Activated CD4-positive, alpha-beta T cell treated with anti-CD3 and anti-CD28 coated beads, Interleukin-2, amount 10 ng/mL, durations not matched to agents 7 days and 5 days (primary cell): ENCODE data around the gene RLF. TPM values are rescaled to one million over a fixed set of nuclear protein-coding genes. Genes with fewer than 3 reads are reported as not detected.
"Not testable (repeated sequence)": the region's sequence is repeated elsewhere in the genome, so short reads cannot be mapped to it uniquely, and the experiment has no call there.

Experiments used
- CTCF ChIA-PET: fragments of 350-600 bp; sonication (Branson Sonifier 250); formaldehyde crosslinking; loops from one replicate; lab custom pipeline; 2021; ENCODE audit warnings: antibody characterized with exemption; lab: Charles Lee
- POLR2A ChIA-PET: fragments of 350-600 bp; sonication (Branson Sonifier 250); formaldehyde crosslinking; loops from one replicate; lab custom pipeline; 2021; ENCODE audit warnings: antibody characterized with exemption; lab: Charles Lee
- DNase-seq: peaks from one replicate; pipeline ENCODE4 v3.0.0-alpha.2; 2020
- H3K27ac Mint-ChIP-seq: one replicate; pipeline ENCODE4 v1.8.0; 2021; ENCODE audit warnings: mild to moderate bottlenecking, moderate library complexity, mixed read lengths
- H3K27me3 Mint-ChIP-seq: one replicate; pipeline ENCODE4 v1.8.0; 2021; ENCODE audit warnings: mixed read lengths
- H3K36me3 Mint-ChIP-seq: one replicate; pipeline ENCODE4 v1.8.0; 2021; ENCODE audit warnings: low read depth, mixed read lengths
- H3K4me1 Mint-ChIP-seq: one replicate; pipeline ENCODE4 v1.8.0; 2021; ENCODE audit warnings: mixed read lengths
- H3K4me3 Mint-ChIP-seq: one replicate; pipeline ENCODE4 v1.8.0; 2021; ENCODE audit warnings: mild to moderate bottlenecking, moderate library complexity, mixed read lengths
- H3K9me3 Mint-ChIP-seq: one replicate; pipeline ENCODE4 v1.8.0; 2021; ENCODE audit warnings: mixed read lengths
- total RNA-seq, 2 experiments: library from RNA; stranded (reverse); gene quantifications; one replicate each; pipeline ENCODE4 v1.2.3, GENCODE V29; 2021

Gene RLF
- total RNA-seq, 2 experiments from 2014 or later: 19.2 to 21.6 TPM

DNA sequence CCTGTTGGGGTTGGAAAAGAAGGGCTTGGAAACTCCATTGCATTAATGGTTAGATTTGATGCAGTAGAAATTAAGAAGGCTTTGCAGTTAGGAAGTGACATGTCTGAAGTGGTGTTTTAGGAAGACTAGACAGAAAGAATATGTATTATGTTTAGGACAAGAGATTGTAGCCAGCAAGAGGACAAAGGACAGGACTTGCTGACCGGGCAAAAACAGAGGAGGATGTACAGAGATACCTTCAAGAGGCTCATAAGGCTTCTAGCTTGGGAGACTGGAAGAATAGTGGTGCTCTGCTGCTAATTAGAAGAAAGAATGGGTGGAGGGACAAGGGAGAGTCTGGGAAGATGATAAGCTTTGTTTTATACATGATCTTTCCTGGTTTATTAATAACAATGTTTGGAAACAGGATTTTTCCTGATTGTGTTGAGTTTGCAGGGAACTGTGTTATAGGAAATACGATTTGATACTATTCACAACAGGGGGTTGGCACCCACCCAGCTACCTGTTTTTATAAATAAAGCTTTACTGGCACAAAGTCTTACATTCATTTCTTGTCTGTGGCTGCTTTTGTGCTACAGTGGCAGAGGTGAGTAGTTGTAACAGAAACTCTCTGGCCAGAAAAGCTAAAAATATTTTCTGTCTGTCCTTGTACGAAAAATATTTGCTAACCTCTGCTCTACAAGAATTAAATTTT, 49.5 kb downstream of the RLF start:
- no peak overlapping the region for H3K27ac Mint-ChIP-seq
- peaks cover 7% of the 10 kb centered on the region for H3K4me1 Mint-ChIP-seq
- no peak for DNase-seq
- H3K36me3 Mint-ChIP-seq: peaks cover 44% of the 10 kb centered on the region
- H3K9me3 Mint-ChIP-seq: peaks cover 2% of the 10 kb centered on the region
- H3K4me3 Mint-ChIP-seq: no peak overlapping the region
- CTCF ChIA-PET: interaction anchor here (0.6 to 1.6 kb wide), 6 partner anchors 10 to 122 kb away, joined by 3 to 4 read pairs (median 3); no protein-coding TSS in a partner anchor
- POLR2A ChIA-PET: no interaction called here
- H3K27me3 Mint-ChIP-seq: no peaks in the 10 kb centered on the region

GRCh38 chr1:40218333-40218732, 57.1 kb downstream of the RLF start:
- Mint-ChIP-seq H3K4me1 (peaks cover 11% of the 10 kb centered on the region), H3K27me3 (no peaks in the 10 kb centered on the region), H3K4me3 (no peak overlapping the region), H3K9me3 (peaks cover 2% of the 10 kb centered on the region), H3K36me3 (peaks cover 24% of the 10 kb centered on the region), H3K27ac (no peak overlapping the region)
- ChIA-PET CTCF (interaction anchor here (1.2 kb wide), 1 partner anchor 63 kb away, joined by 3 read pairs; no protein-coding TSS in a partner anchor), POLR2A (no interaction called here)
- DNase-seq: no peak

DNA sequence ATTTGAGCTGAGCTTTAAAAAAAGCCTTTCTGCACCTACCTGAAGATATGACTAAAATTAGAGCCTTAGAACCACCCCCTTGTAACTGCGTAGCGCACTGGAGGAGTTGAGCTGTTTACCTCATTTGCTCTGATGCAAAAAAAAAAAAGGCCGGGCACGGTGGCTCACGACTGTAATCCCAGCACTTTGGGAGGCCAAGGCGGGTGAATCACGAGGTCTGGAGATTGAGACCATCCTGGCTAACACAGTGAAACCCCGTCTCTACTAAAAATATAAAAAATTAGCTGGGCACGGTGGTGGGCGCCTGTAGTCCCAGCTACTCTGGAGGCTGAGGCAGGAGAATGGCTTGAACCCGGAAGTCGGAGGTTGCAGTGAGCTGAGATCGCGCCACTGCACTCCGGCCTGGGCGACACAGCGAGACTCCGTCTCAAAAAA, 60.3 kb downstream of the RLF start:
- H3K4me1 Mint-ChIP-seq, POLR2A ChIA-PET, H3K27ac Mint-ChIP-seq, DNase-seq, H3K9me3 Mint-ChIP-seq, H3K27me3 Mint-ChIP-seq, H3K4me3 Mint-ChIP-seq: not testable (repeated sequence)
- H3K36me3 Mint-ChIP-seq: peaks cover 14% of the 10 kb centered on the region
- CTCF ChIA-PET: interaction anchor here (0.7 kb wide), 1 partner anchor 32 kb away, joined by 4 read pairs; no protein-coding TSS in a partner anchor

- CTCF ChIA-PET: no interaction called here
- POLR2A ChIA-PET: no interaction called here
- no peak overlapping the region for H3K27ac Mint-ChIP-seq
- no peak overlapping the region for H3K4me3 Mint-ChIP-seq
- H3K9me3 Mint-ChIP-seq: no peaks in the 10 kb centered on the region
- H3K4me1 Mint-ChIP-seq: peaks cover 8% of the 10 kb centered on the region
- no peak for DNase-seq
- H3K27me3 Mint-ChIP-seq: no peaks in the 10 kb centered on the region
- H3K36me3 Mint-ChIP-seq: peaks cover 10% of the 10 kb centered on the region
These were observed 61.0 kb downstream of the RLF start for GRCh38 chr1:40221977-40222772.

DNA sequence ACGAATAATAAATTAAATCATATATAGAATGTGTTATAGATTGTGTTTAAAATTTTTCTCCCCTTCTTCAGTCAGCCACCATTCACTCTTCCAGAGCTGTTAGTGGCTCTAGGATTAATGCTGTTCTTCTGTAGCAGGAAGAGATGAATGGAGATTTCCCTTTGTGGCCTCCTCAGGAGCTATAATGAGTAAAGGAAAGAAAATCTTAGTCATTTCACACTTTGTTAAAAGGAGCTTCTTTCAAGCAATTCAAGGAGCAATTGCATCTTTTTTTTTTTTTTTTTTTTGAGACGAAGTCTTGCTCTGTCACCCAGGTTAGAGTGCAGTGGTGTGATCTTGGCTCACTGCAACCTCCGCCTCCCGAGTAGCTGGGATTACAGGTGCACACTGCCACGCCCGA, 62.9 kb downstream of the RLF start:
- H3K27me3 Mint-ChIP-seq: no peaks in the 10 kb centered on the region
- no peak overlapping the region for H3K4me3 Mint-ChIP-seq
- ChIA-PET CTCF (interaction anchor here (0.6 to 1.7 kb wide), 3 partner anchors 10 to 100 kb away, joined by 3 to 4 read pairs (median 3); no protein-coding TSS in a partner anchor), POLR2A (interaction anchor here (0.6 kb wide), 2 partner anchors 62 to 160 kb away, joined by 4 to 9 read pairs; no protein-coding TSS in a partner anchor)
- no peaks in the 10 kb centered on the region for H3K9me3 Mint-ChIP-seq
- H3K4me1 Mint-ChIP-seq: peaks cover 8% of the 10 kb centered on the region
- no peak for DNase-seq
- H3K36me3 Mint-ChIP-seq: peaks cover 16% of the 10 kb centered on the region
- no peak overlapping the region for H3K27ac Mint-ChIP-seq

GRCh38 chr1:40226192-40226591, 65.0 kb downstream of the RLF start:
- H3K4me1 Mint-ChIP-seq: peaks cover 15% of the 10 kb centered on the region
- ChIA-PET POLR2A (no interaction called here), CTCF (interaction anchor here (0.8 to 1.9 kb wide), 3 partner anchors 15 to 54 kb away, joined by 3 to 7 read pairs (median 3); no protein-coding TSS in a partner anchor)
- no peaks in the 10 kb centered on the region for H3K27me3 Mint-ChIP-seq
- H3K27ac Mint-ChIP-seq: no peak overlapping the region
- DNase-seq: no peak
- no peaks in the 10 kb centered on the region for H3K9me3 Mint-ChIP-seq
- H3K36me3 Mint-ChIP-seq: peaks cover 25% of the 10 kb centered on the region
- no peak overlapping the region for H3K4me3 Mint-ChIP-seq

GRCh38 chr1:40232444-40232843, 71.3 kb downstream of the RLF start:
- ChIA-PET POLR2A (no interaction called here), CTCF (interaction anchor here (0.5 to 1.8 kb wide), 3 partner anchors 75 to 179 kb away, joined by 3 to 6 read pairs (median 4); no protein-coding TSS in a partner anchor)
- Mint-ChIP-seq H3K27ac (peak overlapping the region; percentile 83), H3K27me3 (no peaks in the 10 kb centered on the region), H3K36me3 (peaks cover 68% of the 10 kb centered on the region), H3K9me3 (peaks cover 1% of the 10 kb centered on the region), H3K4me1 (peaks cover 54% of the 10 kb centered on the region), H3K4me3 (peak overlapping the region; percentile 30)
- DNase-seq: peak; percentile 94

DNA sequence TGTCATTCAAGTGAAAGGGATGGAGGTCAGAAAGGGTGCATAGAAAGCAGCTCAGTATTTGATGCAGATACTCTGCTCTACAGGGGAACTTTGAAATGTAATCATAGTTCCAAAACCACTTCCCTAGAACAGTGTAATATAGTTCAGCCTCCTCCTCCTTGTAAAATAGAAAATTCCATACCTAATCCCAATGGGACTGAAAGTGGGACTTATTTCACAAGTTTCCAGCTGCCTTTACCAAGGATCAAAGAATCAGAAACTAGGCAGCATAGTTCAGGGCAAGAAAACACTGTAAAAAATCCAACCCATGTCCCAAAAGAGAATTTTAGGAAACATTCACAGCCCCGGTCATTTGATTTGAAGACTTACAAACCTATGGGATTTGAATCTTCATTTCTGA, 78.4 kb downstream of the RLF start:
- no peak overlapping the region for H3K27ac Mint-ChIP-seq
- peaks cover 4% of the 10 kb centered on the region for H3K9me3 Mint-ChIP-seq
- H3K27me3 Mint-ChIP-seq: no peaks in the 10 kb centered on the region
- peaks cover 62% of the 10 kb centered on the region for H3K36me3 Mint-ChIP-seq
- DNase-seq: no peak
- CTCF ChIA-PET: interaction anchor here (0.9 kb wide), 1 partner anchor 21 kb away, joined by 3 read pairs; no protein-coding TSS in a partner anchor
- POLR2A ChIA-PET: no interaction called here
- peaks cover 69% of the 10 kb centered on the region for H3K4me1 Mint-ChIP-seq
- no peak overlapping the region for H3K4me3 Mint-ChIP-seq

GRCh38 chr1:40240390-40240789, 79.2 kb downstream of the RLF start:
- H3K4me3 Mint-ChIP-seq: no peak overlapping the region
- H3K4me1 Mint-ChIP-seq: peaks cover 72% of the 10 kb centered on the region
- no peaks in the 10 kb centered on the region for H3K27me3 Mint-ChIP-seq
- H3K9me3 Mint-ChIP-seq: peaks cover 4% of the 10 kb centered on the region
- peaks cover 55% of the 10 kb centered on the region for H3K36me3 Mint-ChIP-seq
- no peak overlapping the region for H3K27ac Mint-ChIP-seq
- CTCF ChIA-PET: interaction anchor here (0.8 to 2.0 kb wide), 8 partner anchors 9 to 124 kb away, joined by 3 to 7 read pairs (median 4); no protein-coding TSS in a partner anchor
- POLR2A ChIA-PET: no interaction called here
- no peak for DNase-seq

GRCh38 chr1:40241362-40241761, 80.2 kb downstream of the RLF start:
- Mint-ChIP-seq H3K4me1 (peaks cover 67% of the 10 kb centered on the region), H3K4me3 (no peak overlapping the region), H3K27ac (peak overlapping the region; percentile 81), H3K27me3 (no peaks in the 10 kb centered on the region), H3K36me3 (peaks cover 47% of the 10 kb centered on the region), H3K9me3 (peaks cover 4% of the 10 kb centered on the region)
- ChIA-PET CTCF (interaction anchor here (0.6 to 2.0 kb wide), 10 partner anchors 14 to 1028 kb away, joined by 3 to 7 read pairs (median 4); no protein-coding TSS in a partner anchor), POLR2A (no interaction called here)
- no peak for DNase-seq

DNA sequence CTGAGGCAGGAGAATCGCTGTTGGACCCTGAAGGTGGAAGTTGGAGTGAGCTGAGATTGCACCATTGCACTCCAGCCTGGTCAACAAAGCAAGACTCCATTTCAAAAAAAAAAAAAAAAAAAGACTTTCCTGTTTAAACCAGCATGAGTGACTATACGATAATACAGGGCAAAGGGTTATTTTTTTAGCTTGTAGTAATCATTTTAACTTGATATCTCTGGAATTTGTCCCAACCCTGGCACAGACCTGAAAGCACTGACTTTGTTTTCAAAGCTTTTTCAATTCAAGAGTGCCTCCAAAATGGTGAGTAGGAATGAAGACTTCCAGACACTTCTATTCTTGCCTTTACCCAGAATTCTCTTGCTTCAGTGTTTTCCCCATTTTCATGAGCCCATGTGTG, 82.2 kb downstream of the RLF start:
- Mint-ChIP-seq H3K9me3 (no peaks in the 10 kb centered on the region), H3K4me1 (peaks cover 49% of the 10 kb centered on the region), H3K36me3 (peaks cover 27% of the 10 kb centered on the region), H3K27me3 (no peaks in the 10 kb centered on the region), H3K4me3 (no peak overlapping the region), H3K27ac (no peak overlapping the region)
- DNase-seq: no peak
- ChIA-PET POLR2A (no interaction called here), CTCF (interaction anchor here (0.6 to 1.5 kb wide), 3 partner anchors 51 to 90 kb away, joined by 3 to 8 read pairs (median 3); no protein-coding TSS in a partner anchor)

GRCh38 chr1:40244138-40244744, 83.1 kb downstream of the RLF start:
- peaks cover 18% of the 10 kb centered on the region for H3K36me3 Mint-ChIP-seq
- DNase-seq: no peak
- ChIA-PET POLR2A (no interaction called here), CTCF (interaction anchor here (1.5 kb wide), 1 partner anchor 91 kb away, joined by 3 read pairs; no protein-coding TSS in a partner anchor)
- no peak overlapping the region for H3K4me3 Mint-ChIP-seq
- no peak overlapping the region for H3K27ac Mint-ChIP-seq
- no peaks in the 10 kb centered on the region for H3K9me3 Mint-ChIP-seq
- H3K27me3 Mint-ChIP-seq: no peaks in the 10 kb centered on the region
- H3K4me1 Mint-ChIP-seq: peaks cover 40% of the 10 kb centered on the region
